Stimulated activated CD8-positive, alpha-beta memory T cell treated with anti-CD3 and anti-CD28 coated beads, Interleukin-15, amount 100 ng/mL, for 1 hour (primary cell): ENCODE results near the gene ZC3H14.
"Not testable (repeated sequence)": the region's sequence is repeated elsewhere in the genome, so short reads cannot be mapped to it uniquely, and the experiment has no call there.

Experiments
- DNase-seq: peaks from one replicate; pipeline ENCODE4 v3.0.0-alpha.2; 2020; ENCODE audit warnings: low read depth

Gene ZC3H14, protein sequence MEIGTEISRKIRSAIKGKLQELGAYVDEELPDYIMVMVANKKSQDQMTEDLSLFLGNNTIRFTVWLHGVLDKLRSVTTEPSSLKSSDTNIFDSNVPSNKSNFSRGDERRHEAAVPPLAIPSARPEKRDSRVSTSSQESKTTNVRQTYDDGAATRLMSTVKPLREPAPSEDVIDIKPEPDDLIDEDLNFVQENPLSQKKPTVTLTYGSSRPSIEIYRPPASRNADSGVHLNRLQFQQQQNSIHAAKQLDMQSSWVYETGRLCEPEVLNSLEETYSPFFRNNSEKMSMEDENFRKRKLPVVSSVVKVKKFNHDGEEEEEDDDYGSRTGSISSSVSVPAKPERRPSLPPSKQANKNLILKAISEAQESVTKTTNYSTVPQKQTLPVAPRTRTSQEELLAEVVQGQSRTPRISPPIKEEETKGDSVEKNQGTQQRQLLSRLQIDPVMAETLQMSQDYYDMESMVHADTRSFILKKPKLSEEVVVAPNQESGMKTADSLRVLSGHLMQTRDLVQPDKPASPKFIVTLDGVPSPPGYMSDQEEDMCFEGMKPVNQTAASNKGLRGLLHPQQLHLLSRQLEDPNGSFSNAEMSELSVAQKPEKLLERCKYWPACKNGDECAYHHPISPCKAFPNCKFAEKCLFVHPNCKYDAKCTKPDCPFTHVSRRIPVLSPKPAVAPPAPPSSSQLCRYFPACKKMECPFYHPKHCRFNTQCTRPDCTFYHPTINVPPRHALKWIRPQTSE

DNA sequence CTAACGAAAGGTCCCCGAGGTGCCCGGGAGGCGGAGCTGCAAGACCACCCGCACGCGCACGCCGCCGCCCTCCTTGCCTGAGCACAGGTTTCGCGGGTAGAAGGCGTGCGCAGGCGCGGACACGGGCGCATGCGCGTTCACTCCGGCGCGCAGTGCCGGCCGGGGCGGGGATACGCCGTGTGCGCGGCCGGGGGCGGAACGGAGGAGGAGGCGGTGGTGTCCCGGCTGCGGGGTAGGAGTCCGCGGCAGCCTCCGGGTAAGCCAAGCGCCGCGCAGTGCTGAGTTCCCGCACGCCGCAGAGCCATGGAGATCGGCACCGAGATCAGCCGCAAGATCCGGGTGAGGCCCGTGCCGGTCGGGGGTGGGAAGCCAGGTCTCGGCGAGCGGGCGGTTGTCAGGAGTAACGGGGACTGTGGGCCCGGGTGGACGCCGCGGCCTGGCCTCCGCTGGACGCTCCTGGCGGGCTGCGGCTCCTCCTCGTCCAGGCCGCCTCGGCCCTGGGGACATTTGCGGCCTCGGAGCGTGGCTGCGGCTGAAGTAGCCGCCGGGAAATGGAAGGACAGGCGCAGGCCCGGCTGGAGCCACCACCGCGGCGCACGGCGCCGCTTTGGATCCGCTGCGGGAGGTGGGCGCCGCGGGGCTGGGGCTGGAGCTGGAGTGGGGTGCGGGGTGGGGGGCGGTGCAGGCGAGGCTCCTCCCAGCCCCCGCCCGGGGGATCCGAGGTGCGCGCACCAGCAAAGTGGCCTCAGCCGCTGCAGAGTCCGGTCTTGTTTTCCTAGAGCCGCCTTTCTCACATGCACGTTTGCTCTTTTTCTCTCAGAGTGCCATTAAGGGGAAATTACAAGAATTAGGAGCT lies at the start of gene ZC3H14:
TSS of gene ZC3H14 (plus strand) at position 207 of the 856 bp plus-strand sequence. CDS start at position 304, 97 bp downstream.
- peak; percentile 67 for DNase-seq

DNA sequence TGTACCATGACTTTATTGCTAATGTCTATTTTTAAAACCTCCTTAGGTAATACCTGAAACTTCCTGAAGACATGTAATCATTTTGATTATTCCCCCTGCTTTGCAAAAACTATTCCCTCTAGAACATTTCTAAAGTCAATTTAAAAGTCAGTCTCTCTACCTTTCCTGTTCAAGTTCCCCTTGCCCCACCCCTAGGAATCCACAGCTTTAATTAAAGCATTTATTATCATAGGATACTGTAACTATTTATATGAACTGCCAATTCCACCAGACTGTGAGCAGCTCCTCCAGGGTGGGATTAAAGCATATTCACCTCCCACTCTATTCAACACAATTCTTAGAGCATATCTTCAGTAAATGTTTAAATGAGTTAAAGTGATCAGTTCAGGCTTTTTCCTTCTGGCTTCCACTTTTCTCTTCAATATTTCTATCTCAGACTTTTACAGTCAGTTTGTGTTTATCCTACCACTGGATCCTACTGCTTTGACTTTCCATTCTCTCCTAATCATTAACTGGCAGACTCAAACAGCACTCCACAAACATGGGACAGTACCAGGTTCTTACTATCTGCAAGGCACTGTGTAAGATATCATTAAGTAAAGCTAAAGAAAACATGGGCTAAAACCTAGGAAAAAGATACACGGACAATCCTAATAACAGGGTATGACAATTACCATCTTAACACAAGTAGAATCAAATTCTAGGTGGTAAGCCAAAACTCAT lies 47.2 kb upstream of the ZC3H14 start:
- DNase-seq: no peak

DNA sequence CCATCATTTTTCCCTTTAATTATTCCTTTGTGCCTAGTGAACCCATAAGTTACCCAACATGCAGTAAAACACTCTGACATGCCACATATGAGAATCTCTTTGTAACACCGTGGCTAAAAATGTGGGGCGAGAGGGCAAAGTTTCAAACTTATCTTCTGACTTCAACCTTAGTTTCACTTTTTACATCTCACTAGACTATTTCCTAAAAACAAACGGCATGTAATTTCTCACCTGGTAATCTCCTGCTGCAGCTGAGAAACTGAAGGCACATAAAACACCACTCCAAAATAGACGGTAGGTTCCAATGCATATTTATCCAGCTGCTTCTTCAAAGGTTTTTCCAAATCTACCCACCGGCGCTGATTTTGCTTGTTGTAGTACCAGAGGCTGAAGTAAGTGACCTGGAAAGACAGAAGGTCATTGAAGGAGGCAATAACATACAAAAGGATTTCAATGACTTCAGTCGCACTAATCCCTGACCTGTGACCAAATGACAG lies 45.9 kb upstream of the ZC3H14 start:
- no peak for DNase-seq

DNA sequence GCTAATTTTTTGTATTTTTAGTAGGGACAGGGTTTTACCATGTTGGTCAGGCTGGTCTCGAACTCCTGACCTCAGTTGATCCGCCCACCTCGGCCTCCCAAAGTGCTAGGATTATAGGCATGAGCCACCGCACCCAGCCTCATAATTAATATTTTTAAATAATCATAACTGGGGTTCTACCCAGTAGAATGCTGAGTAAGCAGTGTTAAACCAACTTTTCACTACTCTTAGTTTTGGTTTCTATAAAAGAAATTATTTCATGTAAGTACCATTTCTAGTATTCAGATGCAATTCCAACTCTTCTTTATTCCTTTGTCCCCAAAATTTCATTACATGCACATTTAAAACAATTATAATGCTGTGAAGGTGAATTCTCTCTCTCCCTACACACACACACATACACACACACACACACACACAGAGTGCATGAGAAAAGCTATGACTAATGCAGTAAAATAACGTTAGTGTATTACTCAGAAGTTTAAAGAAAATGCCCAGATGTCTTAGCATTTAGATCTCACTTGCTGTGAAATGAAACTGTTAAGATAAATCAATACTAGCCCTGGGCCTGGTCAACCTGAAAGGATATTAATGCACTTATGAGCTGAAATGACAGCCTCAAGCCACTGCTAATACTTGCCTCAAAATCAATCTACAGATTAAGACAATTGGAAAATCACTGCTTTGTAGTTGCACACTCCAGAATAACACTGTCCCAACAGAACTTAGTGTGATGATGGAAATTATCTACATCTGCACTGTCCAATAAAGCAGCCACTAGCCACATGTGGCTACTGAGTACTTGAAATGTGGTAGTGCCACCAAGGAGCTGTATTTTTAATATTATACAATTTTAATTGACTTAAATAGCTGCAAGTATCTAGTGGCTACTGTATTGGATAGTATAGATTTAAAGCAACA lies 44.0 kb upstream of the ZC3H14 start:
- DNase-seq: no peak

DNA sequence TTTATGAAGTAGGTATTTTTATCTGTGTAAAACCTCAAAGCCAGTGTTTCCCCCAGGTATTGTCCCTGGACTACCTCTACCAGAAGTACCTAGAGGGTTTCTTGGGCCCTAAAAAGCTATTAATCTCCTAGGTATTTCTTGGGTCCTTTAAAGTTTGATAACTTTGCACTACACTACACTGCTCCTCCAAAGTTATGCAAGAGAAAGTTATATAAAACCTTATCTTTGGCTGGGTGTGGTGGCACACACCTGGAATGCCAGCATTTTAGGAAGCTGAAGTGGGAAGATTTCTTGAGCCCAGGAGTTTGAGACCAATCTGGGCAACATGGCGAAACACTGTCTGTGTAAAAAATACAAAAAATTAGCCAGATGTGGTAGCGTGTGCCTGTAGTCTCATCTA lies 42.9 kb upstream of the ZC3H14 start:
- no peak for DNase-seq

DNA sequence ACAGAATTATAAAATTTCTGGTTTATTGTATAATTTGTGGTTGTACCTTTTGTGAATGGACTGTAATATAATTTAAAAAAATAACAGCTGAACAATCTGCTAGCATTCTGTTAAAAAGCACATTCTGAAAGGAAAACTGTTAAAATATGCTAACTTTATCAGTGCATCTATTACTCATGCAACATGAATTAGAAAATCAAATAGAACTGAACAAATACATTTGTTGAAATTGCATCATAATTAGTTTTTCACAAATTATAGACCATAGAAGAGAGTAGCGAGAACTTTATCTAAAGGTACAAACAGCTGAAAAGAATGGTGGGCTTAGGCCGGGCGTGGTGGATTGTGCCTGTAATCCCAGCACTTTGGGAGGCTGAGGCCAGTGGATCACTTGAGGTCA lies 41.0 kb upstream of the ZC3H14 start:
- DNase-seq: no peak

DNA sequence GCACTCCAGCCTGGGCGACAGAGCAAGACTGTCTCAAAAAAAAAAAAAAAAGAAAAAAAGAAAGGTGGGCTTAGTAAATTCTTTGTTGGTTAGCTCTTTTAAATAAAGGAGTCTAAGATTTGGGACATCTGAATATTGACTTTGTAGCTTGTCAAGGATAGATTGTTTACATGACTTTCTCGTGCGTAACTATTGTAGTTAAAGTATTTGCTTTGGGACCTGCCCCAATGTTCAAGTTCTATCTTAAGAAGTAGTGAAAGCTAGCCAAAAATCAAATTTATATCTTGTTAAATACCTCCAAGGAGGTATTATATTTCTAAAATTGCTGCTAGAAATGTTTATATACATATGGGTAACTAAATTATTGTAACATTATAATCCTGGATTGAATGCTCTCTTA lies 40.4 kb upstream of the ZC3H14 start:
- DNase-seq: no peak

DNA sequence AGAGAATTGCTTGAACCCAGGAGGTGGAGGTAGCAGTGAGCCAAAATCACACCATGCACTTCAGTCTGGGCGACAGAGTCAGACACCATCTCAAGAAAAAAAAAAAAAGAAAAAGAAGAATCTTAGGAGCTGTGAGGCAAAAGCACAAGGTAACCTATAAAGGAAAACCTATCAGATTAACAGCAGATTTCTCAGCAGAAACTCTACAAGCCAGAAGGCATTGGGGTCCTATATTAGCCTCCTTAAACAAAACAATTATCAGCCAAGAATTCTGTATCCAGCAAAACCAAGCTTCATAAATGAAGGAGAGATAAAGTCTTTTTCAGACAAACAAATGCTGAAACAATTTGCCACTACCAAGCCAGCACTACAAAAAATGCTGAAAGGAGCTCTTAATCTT lies 32.9 kb upstream of the ZC3H14 start:
- DNase-seq: not testable (repeated sequence)

DNA sequence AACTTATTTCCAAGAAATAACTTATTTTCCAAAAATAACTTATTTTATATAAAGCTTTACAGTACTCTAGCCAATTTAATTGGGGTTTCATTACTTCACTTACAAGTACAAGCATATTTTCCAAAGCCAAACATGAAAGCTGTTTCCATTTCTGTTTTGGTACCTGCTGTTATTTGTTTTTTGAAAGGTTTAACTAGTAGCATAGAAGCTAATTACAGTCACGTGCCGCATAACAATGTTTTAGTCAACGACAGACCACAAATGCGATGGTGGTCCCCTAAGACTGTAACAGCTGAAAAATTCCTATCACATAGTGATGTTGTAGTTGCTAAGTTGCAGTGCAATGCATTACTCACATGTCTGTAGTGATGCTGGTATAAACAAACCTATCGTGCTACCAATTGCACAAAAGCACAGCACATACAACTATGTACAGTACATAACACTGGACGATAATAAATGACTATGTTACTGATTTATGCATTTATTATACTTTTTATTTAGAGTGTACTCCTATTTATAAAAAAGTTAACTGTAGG lies 29.7 kb upstream of the ZC3H14 start:
- no peak for DNase-seq

DNA sequence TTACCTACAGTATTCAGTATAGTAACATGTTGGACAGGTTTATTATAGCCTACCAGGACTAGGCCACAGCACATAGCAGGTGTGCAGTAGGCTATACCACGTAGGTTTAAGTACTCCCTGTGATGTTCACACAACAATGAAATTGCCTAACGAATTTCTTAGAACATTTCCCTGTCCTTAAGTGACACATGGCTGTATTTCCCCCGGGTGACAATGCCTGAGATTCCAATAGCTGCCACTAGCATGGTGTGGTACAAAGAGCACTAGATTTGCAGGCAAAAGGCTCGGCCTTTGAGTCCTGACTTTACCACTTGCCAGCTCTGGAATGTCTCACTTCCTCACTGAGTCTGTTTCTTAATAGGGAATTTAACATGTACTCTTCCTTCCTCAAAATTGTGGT lies 27.7 kb upstream of the ZC3H14 start:
- no peak for DNase-seq

DNA sequence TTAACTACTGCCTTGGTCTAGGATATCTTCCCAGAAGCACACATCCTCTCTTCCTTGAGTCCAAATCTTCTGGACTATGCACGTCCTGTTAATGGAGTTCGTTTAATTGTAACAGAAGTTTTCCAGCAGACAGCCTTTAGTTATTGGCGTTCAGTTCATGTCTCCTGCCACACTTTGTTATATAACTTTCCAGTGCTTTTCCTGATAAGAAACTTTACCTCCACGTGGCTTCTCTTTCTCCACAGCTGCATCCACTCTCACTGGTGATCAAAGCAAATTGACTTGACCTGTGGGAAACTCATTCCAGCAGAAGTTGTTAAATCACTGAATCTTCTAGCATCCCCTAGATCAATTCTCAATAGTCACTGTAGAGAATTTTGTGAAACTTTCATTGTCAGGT lies 27.0 kb upstream of the ZC3H14 start:
- DNase-seq: no peak

DNA sequence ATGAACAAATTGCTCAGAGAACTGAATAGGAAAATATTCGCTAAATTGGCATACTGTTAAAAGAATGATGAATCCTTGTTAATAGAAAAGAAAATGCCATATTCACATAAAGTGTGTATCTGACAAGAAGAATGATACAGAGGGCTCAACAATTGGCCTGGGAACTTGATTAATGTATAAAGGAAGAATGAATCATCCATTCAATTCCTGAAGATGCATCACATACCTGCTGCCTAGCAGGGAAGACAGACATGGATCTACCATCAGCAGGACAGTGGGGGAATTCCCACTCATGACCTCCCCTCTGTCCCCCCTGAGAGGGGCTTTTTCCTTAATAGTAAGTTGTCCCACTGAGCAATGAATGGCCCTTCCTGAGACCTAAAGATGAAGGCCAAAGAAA lies 21.5 kb upstream of the ZC3H14 start:
- DNase-seq: no peak

DNA sequence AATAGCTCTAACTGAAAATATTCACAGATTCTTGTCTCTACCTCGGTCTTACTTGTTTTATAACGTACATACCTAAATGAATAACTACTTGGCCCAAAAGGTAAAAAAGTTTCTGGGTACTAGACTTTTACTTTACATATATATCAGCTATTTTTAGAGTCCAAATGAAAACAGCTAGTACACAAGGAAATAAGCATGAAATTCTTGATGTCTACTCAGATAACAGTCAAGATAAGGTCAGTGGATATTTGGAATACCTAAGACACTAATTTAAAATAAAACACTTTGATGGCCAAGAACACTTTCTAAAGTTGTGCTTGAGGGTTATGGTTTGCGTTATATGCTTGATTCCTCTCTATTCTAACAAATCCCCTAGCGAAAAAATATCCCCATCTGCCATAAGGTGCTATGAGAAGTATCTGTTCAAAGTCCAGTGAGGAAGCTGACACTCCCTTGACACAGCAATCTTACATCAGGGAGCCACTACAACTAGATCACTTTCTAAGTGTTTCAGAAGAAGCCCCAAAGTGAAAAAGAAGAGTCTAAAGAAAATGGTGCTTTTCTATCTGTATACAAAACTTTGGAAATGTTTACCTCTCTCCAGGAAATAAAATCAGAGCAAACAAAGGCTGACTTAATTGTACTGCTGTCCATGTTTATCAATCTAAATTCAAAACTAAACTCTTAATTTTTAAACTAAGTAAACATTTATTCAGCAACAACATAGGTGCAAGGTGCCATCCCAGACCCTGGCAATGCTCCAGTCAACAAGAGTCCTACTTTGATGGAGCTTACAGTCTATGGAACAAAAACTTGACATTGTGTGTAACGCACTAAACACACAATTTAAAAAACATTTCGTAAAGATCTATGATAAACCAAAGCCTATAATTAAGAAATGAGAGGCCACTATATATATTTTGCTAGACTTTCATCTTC lies 19.7 kb upstream of the ZC3H14 start:
- DNase-seq: no peak

DNA sequence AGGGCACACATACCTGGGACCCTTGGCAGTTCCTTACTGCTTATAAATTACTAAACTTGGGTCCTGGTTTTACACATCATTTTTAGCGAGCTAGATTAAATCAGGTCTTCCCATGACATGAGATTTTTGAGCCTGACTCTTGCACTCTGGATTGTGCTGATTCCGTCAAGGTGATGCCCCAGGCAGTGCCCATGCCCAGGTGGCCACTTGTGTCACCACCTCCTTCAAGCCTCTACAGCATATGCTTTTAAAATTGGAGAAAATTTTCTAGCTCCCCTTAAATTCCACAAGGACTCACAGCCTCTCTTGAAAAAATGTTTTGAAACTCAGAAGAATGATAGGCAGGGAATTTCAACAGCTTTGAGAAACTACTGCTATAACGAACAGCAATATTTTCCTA lies 17.6 kb upstream of the ZC3H14 start:
- DNase-seq: no peak

DNA sequence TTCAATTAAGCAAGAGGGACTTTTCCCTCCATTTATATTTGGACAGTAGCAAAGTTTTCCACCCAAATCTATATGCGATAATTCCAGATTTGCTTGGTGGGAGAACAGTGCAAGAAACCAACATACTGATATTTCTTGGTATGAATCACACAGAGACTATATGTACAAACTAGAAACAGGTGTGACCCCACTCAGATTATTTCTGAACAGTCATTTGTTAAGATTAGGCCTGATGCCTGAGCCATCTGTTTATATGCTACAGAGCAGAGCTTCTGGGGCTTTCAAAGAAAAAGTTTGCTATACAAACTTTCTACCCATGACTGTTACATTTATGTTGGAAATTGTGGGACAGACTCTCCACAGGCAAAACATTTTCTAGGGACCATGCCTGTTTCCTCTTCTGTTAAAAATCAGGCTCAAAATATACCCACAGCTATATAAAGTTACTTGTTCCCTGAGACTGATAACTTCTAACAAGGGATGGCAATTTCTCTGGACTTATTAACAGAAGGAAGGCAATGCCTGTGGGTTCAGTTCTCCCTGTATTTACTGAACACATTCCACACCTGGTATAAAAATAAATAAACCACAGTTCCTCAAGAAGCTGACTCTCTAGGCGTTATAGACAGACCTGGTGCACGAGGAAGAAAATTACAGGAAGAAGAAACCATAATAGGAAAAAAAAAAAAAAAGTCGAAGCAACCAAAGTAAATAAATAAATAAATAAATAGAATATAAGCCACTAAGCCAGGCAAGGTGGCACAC lies 16.0 kb upstream of the ZC3H14 start:
- no peak for DNase-seq

DNA sequence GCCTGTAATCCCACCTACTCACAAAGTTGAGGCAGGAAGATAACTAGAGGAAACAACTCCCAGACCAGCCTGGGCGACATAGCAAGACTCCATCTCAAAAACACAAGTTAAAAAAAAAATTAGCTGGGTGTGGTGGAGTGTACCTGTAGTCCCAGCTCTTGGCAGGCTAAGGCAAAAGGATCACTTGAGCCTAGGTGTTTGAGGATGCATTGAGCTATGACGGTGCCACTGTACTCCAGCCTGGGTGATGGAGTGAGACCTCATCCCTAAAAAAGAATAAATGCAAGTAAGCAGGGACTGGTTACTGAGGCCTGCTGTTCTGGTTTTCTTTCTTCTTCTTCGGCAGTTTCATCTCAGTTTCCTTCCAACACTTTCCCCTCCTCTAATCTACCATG lies 15.5 kb upstream of the ZC3H14 start:
- DNase-seq: no peak

DNA sequence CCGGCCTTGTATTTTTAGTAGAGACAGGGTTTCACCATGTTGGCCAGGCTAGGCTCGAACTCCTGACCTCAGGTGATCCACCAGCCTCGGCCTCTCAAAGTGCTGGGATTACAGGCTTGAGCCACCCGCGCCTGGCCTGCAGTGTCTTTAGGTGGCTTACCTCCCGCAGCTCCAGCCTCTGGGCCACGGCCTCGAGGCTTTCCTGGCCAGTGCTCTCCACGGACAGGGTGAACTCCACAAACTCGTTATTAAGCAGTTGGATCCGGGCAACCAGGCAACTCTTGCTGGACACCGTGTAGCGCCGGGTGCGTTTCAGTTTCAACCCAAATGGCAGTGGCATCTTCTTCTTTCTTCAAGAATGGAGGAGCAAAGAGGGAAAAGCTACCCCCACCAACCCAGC lies 12.8 kb upstream of the ZC3H14 start:
- no peak for DNase-seq

DNA sequence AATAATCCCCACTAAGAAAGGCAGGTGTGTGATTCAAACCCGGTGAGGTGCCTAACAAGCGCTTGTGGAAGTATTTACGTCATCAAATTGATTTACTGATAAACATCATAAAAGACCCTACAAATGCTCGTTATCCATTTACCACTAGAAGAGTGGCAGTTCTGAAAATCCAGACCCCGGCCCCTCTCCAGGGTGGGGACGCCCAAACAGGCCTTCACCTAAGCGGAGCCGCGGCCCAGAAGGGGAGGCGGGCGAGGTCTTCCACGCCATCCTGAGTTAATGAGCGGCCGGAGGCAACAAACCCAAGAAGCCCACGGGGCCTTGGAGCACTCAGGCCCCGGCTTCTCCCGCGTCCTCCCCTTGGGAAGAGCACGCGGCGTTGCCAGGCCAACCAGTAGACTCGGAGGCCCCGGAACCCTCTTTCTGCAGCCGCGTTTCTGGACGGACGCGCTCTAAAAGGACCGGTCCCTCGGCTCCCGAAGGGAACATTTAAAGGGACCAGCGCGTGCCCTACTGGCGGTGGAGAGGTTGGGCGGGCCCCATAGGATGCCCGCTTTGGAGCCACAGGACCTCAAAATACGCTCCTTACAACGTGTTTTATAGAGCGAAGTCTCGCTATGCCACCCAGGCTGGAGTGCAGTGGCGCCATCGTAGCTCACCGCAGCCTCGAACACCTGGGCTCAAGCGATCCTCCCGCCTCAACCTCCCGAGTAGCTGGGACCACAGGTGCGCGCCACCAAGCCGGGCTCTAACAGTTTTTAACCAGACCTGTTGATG lies 11.6 kb upstream of the ZC3H14 start:
- DNase-seq: peak; percentile 27
